K562 (cell line): ENCODE measurements around the gene TMF1. TPM values are rescaled to one million over a fixed set of nuclear protein-coding genes. Genes with fewer than 3 reads are reported as not detected.

Source experiments
- ATAC-seq: fragments of 200-7000 bp; cut with Tn5 transposase; 3 replicates; pipeline ENCODE4 v1.9.1; 2020; ENCODE audit warnings: moderate library complexity
- BruUV-seq: library from RNA; stranded (reverse); fragments of 400-500 nt; replicated peaks from 2 replicates; lab custom pipeline; 2021; lab: Mats Ljungman, UMichigan
- CTCF ChIA-PET: fragments of 300-600 bp; formaldehyde crosslinking; extraction: SDS; loops from one replicate; lab custom pipeline; 2021; ENCODE audit warnings: low intra/inter-chr PET ratio; lab: Yijun Ruan, JAX
- POLR2A ChIA-PET: fragments of 300-600, 350-650 bp; sonication (Branson Sonifier 250); formaldehyde crosslinking; extraction: SDS; loops from one replicate; lab custom pipeline; 2021; ENCODE audit warnings: antibody characterized with exemption, inconsistent platforms; lab: Yijun Ruan, JAX
- DNase-seq, 4 experiments: peaks; one replicate each; pipeline versions ENCODE4 v3.0.0 to v3.0.0-alpha.2; 2011 to 2018; ENCODE audit warnings: low spot score in 3 of 4, mixed read lengths in 3 of 4; ENCODE audit errors: extremely low read depth in 1 of 4
- FAIRE-seq: peaks from 2 replicates; lab custom pipeline; 2011; peaks lifted over from hg19 to GRCh38; lab: Jason Lieb, UNC
- H2AFZ ChIP-seq: 2 replicates; pipeline ENCODE4 v1.6.0; 2011; ENCODE audit warnings: low read depth, low read length, control low read depth, inconsistent platforms
- H3K27ac ChIP-seq: fragments of 200-600 bp; 3 replicates; pipeline ENCODE4 v1.8.0; 2011; ENCODE audit warnings: low read depth, mild to moderate bottlenecking, control low read depth, inconsistent platforms, low read length, moderate library complexity, mixed read lengths; ENCODE audit errors: extremely low read depth
- H3K27me3 ChIP-seq, 2 experiments: fragments of 300-600 bp in 1 of 2; 2 replicates in 1 of 2; 3 replicates in 1 of 2; pipeline versions ENCODE4 v1.6.0 to v1.8.0; 2011; ENCODE audit warnings: inconsistent platforms in 2 of 2, low read length in 2 of 2, mild to moderate bottlenecking in 1 of 2, mixed read lengths in 1 of 2, moderate library complexity in 1 of 2; ENCODE audit not compliant: control insufficient read depth in 2 of 2, insufficient read depth in 2 of 2
- H3K36me3 ChIP-seq: fragments of 300-600 bp; 3 replicates; pipeline ENCODE4 v1.8.0; 2011; ENCODE audit warnings: mild to moderate bottlenecking, low read length, inconsistent platforms; ENCODE audit not compliant: control insufficient read depth, insufficient read depth
- H3K4me1 ChIP-seq, 2 experiments: fragments of 200-600 bp in 1 of 2; replicated peaks in 1 of 2; 2 replicates in 1 of 2; 3 replicates in 1 of 2; pipeline versions ENCODE4 v1.5.1 to v1.8.0; 2011; ENCODE audit warnings: inconsistent platforms in 2 of 2, low read length in 2 of 2, mild to moderate bottlenecking in 1 of 2, mixed read lengths in 1 of 2, moderate library complexity in 1 of 2; ENCODE audit not compliant: control insufficient read depth in 2 of 2, insufficient read depth in 2 of 2
- H3K4me2 ChIP-seq: 2 replicates; pipeline ENCODE4 v1.6.1; 2011; ENCODE audit warnings: low read length, control low read depth, inconsistent platforms, mixed read lengths; ENCODE audit not compliant: insufficient read depth
- H3K4me3 ChIP-seq: fragments of 200-600 bp; sonication (generic), shearing (Covaris generic); 2 replicates; pipeline ENCODE4 v1.5.1; 2016; ENCODE audit warnings: control low read depth, inconsistent platforms
- H3K79me2 ChIP-seq: fragments of 200-600 bp; 3 replicates; pipeline ENCODE4 v1.8.0; 2011; ENCODE audit warnings: low read length, inconsistent platforms; ENCODE audit not compliant: control insufficient read depth, insufficient read depth
- H3K9ac ChIP-seq, 2 experiments: 2 replicates each; pipeline versions ENCODE4 v1.6.0 to v1.6.1; 2011; ENCODE audit warnings: low read depth in 2 of 2, low read length in 2 of 2, control low read depth in 1 of 2, inconsistent platforms in 1 of 2, mild to moderate bottlenecking in 1 of 2, mixed read lengths in 1 of 2; ENCODE audit not compliant: insufficient read depth in 1 of 2
- H3K9me1 ChIP-seq: one replicate; pipeline ENCODE4 v1.6.0; 2011; ENCODE audit warnings: inconsistent platforms, mild to moderate bottlenecking, low read length, moderate library complexity; ENCODE audit not compliant: control insufficient read depth, insufficient read depth
- H3K9me3 ChIP-seq: replicated peaks from 2 replicates; pipeline ENCODE4 v1.5.1; 2011; ENCODE audit warnings: low read depth, low read length, inconsistent platforms; ENCODE audit not compliant: control insufficient read depth, insufficient read depth
- H4K20me1 ChIP-seq: replicated peaks from 2 replicates; pipeline ENCODE4 v1.6.1; 2011; ENCODE audit warnings: low read length, inconsistent platforms, mixed read lengths; ENCODE audit not compliant: control insufficient read depth, insufficient read depth
- ELF2 ChIP-seq: fragments of 250-450 bp; sonication (Bioruptor Pico); IDR thresholded peaks from 2 replicates; pipeline ENCODE4 v1.5.0; 2021; ENCODE audit warnings: mild to moderate bottlenecking
- GABPA ChIP-seq: fragments of 200-800 bp; sonication (Bioruptor generic); conservative IDR thresholded peaks from 2 replicates; pipeline ENCODE4 v1.6.1; 2016; ENCODE audit warnings: low read depth, missing genetic modification characterization, missing compliant biosample characterization
- NR2C1 ChIP-seq, 2 experiments: fragments of 450-650 bp; IDR thresholded peaks; 2 replicates each; pipeline ENCODE4 v1.6.1; 2017; ENCODE audit warnings: mild to moderate bottlenecking in 2 of 2, antibody characterized with exemption in 1 of 2, inconsistent platforms in 1 of 2, missing compliant biosample characterization in 1 of 2, missing genetic modification characterization in 1 of 2
- PML ChIP-seq: IDR thresholded peaks from 2 replicates; pipeline ENCODE4 v1.6.1; 2012; ENCODE audit warnings: low read length, inconsistent platforms
- SAP30 ChIP-seq: fragments of 200-600 bp; sonication (generic); IDR thresholded peaks from 2 replicates; pipeline ENCODE4 v1.6.1; 2012; ENCODE audit warnings: borderline replicate concordance, low read depth, mild to moderate bottlenecking, moderate library complexity, low read length, control low read depth, inconsistent platforms; ENCODE audit not compliant: insufficient read depth, poor library complexity, severe bottlenecking
- TEAD4 ChIP-seq, 2 experiments: sonication (generic) in 1 of 2; formaldehyde crosslinking in 1 of 2; IDR thresholded peaks; 2 replicates each; pipeline versions ENCODE4 v1.6.1 to v1.8.0; 2012 to 2022; ENCODE audit warnings: borderline replicate concordance in 1 of 2, inconsistent platforms in 1 of 2, low read length in 1 of 2, mild to moderate bottlenecking in 1 of 2, missing genetic modification reagents in 1 of 2
- ZC3H11A ChIP-seq: IDR thresholded peaks from 2 replicates; pipeline ENCODE4 v1.6.1; 2012; ENCODE audit warnings: low read depth, low read length, improper control_type of control experiment
- ZNF407 ChIP-seq: fragments of 450-650 bp; IDR thresholded peaks from 2 replicates; pipeline ENCODE4 v1.6.1; 2016; ENCODE audit warnings: low read depth
- ZNF766 ChIP-seq: fragments of 200-800 bp; sonication (Bioruptor generic); conservative IDR thresholded peaks from 2 replicates; pipeline ENCODE4 v1.6.1; 2016; ENCODE audit warnings: missing genetic modification characterization, missing compliant biosample characterization
- WGBS: fragments of 100-300 bp; shearing (Covaris generic); methylation state at CpG from one replicate; pipeline ENCODE4 v1.1.6; 2016; ENCODE audit warnings: low coverage, mixed read lengths; ENCODE audit not compliant: insufficient coverage; ENCODE audit errors: missing lambda C conversion rate; 5-methylcytosine and 5-hydroxymethylcytosine counted together
- in situ Hi-C: fragments of 300-500 bp; cut with MboI; formaldehyde crosslinking; loops from 4 replicates; pipeline ENCODE4 v1.15.0; 2018; ENCODE audit warnings: inconsistent platforms, mixed read lengths
- intact Hi-C: fragments of 100-400 bp; cut with micrococcal nuclease; formaldehyde crosslinking; loops from 2 replicates; pipeline ENCODE4 v1.14.2; 2022
- polyA plus RNA-seq, 8 experiments: library from polyadenylated mRNA; depleted of rRNA in 4 of 8; stranded (reverse) in 5 of 8; unstranded in 3 of 8; fragments of >200 nt; fragmentation: Nextera tagmentation in 2 of 8; fragmentation: Illumina TruSeq in 1 of 8; extraction: Ambion mirVana in 2 of 8; extraction: Trizol in 1 of 8; gene quantifications; 2 replicates each; pipeline versions ENCODE4 v1.2.1 to v1.2.3, GENCODE V29; 2011 to 2014; ENCODE audit warnings: inconsistent platforms in 1 of 8, missing spikeins in 1 of 8
- total RNA-seq, 7 experiments: library from RNA; depleted of rRNA in 6 of 7; stranded (reverse); fragments of >200 nt in 6 of 7; fragmentation: Illumina TruSeq in 2 of 7; extraction: Trizol in 2 of 7; gene quantifications; 2 replicates each; pipeline versions ENCODE4 v1.2.1 to v1.2.3, GENCODE V29; 2011 to 2021; ENCODE audit warnings: low replicate concordance in 1 of 7
- TF ChIP-seq, protein P1 (sequence below): fragments of 450-650 bp; IDR thresholded peaks from 2 replicates; pipeline ENCODE4 v1.6.1; 2014; ENCODE audit warnings: low read depth, mild to moderate bottlenecking, moderate library complexity, borderline replicate concordance

Gene TMF1
- total and polyA plus RNA-seq, 9 of the 15 experiments (the other 6 are each of a cell fraction or from before 2014, with no cell fraction given): 3.1 to 13.9 (median 10.3) TPM

GRCh38 chr3:69052472-69052898 lies 352 bp upstream of the TMF1 start:
- Histone ChIP-seq H3K27ac (peak overlapping the region; percentile 95), H3K4me3 (peak overlapping the region; percentile 93), H3K4me2 (peak overlapping the region; percentile 96), H2AFZ (peak overlapping the region; percentile 85), H3K4me1 (peaks cover 0 to 7% of the 10 kb centered on the region in 2 experiments; a peak in 2 of 5 replicates), H3K27me3 (no peaks in the 10 kb centered on the region), H3K79me2 (peaks cover 41% of the 10 kb centered on the region), H3K9me1 (no peaks in the 10 kb centered on the region), H3K36me3 (peaks cover 37% of the 10 kb centered on the region; the same call in 2 of the 3 replicates), H3K9me3 (no peaks in the 10 kb centered on the region), H3K9ac (peak overlapping the region; percentile 55 to 98; a peak in 3 of 4 replicates), H4K20me1 (no peaks in the 10 kb centered on the region; the same call in 1 of the 2 replicates)
- BruUV-seq: TSS peak; percentile 82
- CTCF ChIA-PET: no interaction called here
- 5% methylated on average over 9 of the region's 9 CpGs for WGBS
- no peak; the same call in 1 of the 3 replicates for ATAC-seq
- intact Hi-C loops: no loop called here
- in situ Hi-C loops: no loop called here
- peak; percentile 19 for FAIRE-seq
- no peak for DNase-seq
- POLR2A ChIA-PET: interaction anchor here (0.6 to 1.7 kb wide), 7 partner anchors 9 to 156 kb away, joined by 3 to 7 read pairs (median 4); no protein-coding TSS in a partner anchor
- TF ChIP-seq ZC3H11A (no peak), GABPA (tag) (peak; percentile 42; the same call in 1 of the 2 replicates), ZNF407 (peak; percentile 80), NR2C1 (IDR thresholded peaks at IDR 0.05) (no peak), NR2C1 (tag; IDR thresholded peaks at IDR 0.05) (peak; percentile 56; the same call in 1 of the 2 replicates), ZNF766 (CRISPR knock-in tag) (0 out of 2 replicates have a peak, but pooled peaks have one; percentile 31), ELF2 (CRISPR knock-in tag) (peak; percentile 3), PML (0 out of 2 replicates have a peak, but pooled peaks have one; percentile 3), SAP30 (peak; percentile 30), TEAD4 (IDR thresholded peaks at IDR 0.05; ENCODE audit: low read length) (0 out of 2 replicates have a peak, but pooled peaks have one; percentile 2), TEAD4 (CRISPR knock-in tag; IDR thresholded peaks at IDR 0.05; ENCODE audit: borderline replicate concordance) (no peak)
- TF ChIP-seq, protein P1, sequence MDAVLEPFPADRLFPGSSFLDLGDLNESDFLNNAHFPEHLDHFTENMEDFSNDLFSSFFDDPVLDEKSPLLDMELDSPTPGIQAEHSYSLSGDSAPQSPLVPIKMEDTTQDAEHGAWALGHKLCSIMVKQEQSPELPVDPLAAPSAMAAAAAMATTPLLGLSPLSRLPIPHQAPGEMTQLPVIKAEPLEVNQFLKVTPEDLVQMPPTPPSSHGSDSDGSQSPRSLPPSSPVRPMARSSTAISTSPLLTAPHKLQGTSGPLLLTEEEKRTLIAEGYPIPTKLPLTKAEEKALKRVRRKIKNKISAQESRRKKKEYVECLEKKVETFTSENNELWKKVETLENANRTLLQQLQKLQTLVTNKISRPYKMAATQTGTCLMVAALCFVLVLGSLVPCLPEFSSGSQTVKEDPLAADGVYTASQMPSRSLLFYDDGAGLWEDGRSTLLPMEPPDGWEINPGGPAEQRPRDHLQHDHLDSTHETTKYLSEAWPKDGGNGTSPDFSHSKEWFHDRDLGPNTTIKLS: 0 out of 2 replicates have a peak, but pooled peaks have one; percentile 30
